Activated T-cell treated with anti-CD3 and anti-CD28 coated beads, Interleukin-2, amount 50 U/mL, for 4 hours (primary cell): Measurements from ENCODE around the gene ESM1. TPM values are rescaled to one million over a fixed set of nuclear protein-coding genes. Genes with fewer than 3 reads are reported as not detected.
"Not testable (repeated sequence)": the region's sequence is repeated elsewhere in the genome, so short reads cannot be mapped to it uniquely, and the experiment has no call there.

ENCODE experiments used
- ATAC-seq, 2 donors: fragments of 200-7000 bp; cut with Tn5 transposase; one replicate each; pipeline ENCODE4 v1.10.0; 2021
- DNase-seq: peaks from one replicate; pipeline ENCODE4 v3.0.0-alpha.2; 2020
- H3K27me3 Mint-ChIP-seq: one replicate; pipeline ENCODE4 v1.8.0; 2021; ENCODE audit warnings: low read depth, mixed read lengths
- H3K36me3 Mint-ChIP-seq: one replicate; pipeline ENCODE4 v1.8.0; 2022; ENCODE audit warnings: mixed read lengths; ENCODE audit not compliant: insufficient read depth
- H3K4me1 Mint-ChIP-seq: one replicate; pipeline ENCODE4 v1.8.0; 2021; ENCODE audit warnings: low read depth, mixed read lengths
- H3K4me3 Mint-ChIP-seq: one replicate; pipeline ENCODE4 v1.8.0; 2021; ENCODE audit warnings: mild to moderate bottlenecking, moderate library complexity, mixed read lengths
- H3K9me3 Mint-ChIP-seq: one replicate; pipeline ENCODE4 v1.8.0; 2021; ENCODE audit warnings: mixed read lengths
- total RNA-seq, 3 donors: library from RNA; stranded (reverse); gene quantifications; one replicate each; pipeline ENCODE4 v1.2.1, GENCODE V29; 2021

The ESM1 gene, protein sequence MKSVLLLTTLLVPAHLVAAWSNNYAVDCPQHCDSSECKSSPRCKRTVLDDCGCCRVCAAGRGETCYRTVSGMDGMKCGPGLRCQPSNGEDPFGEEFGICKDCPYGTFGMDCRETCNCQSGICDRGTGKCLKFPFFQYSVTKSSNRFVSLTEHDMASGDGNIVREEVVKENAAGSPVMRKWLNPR
- under 1 TPM in 1 of 3 donors, not detected in 2; 0.18 TPM for total RNA-seq

DNA sequence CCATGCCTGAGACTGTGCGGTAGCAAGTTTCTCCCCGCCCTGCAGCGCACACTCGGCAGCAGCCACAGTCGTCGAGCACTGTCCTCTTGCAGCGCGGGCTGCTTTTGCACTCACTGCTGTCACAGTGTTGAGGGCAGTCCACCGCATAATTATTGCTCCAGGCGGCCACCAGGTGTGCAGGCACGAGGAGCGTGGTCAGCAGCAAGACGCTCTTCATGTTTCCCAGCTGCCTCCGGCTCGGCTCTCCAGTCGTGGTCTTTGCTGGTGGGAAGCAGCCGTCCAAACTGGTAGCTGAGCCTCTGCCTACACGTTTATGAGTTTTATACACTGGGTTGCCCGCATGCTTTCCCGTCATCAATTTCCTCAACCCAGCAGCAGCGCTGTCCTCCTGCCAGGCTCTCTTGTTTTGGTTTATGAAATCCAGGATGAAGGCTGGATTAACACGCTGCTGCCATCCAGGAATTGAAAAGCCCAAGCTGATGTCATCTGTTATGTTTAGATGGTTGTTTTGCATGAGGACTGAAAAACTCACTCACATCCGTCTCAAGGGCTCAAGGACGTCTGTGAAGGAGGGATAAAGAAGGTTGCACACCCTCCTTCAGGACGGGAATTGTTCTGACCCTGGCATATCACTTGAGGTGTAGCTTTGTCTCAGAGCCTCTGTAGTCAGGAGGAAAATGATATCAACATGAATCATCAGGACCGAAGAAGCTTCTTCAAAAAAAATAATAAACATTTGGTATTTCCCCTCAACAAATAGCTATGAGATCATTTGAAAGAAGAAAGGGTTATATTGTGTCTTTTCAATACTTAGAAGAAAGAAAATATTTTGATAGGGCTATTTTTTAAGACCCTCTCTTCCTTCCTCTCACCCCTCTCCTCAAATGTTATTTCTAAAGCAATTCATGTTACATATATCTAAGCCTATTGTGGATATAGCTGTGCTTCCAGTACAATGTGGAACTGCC lies at the start of gene ESM1:
TSS of gene ESM1 (minus strand) at position 293 of the 968 bp plus-strand sequence. CDS start at position 217, 76 bp downstream.
- Mint-ChIP-seq H3K9me3 (no peaks in the 10 kb centered on the region), H3K4me1 (peaks cover 38% of the 10 kb centered on the region), H3K4me3 (no peak within 1 kb of the TSS), H3K27me3 (no peaks in the 10 kb centered on the region), H3K36me3 (no peaks in the 10 kb centered on the region)
- DNase-seq, result no peak
- ATAC-seq, result no peak

DNA sequence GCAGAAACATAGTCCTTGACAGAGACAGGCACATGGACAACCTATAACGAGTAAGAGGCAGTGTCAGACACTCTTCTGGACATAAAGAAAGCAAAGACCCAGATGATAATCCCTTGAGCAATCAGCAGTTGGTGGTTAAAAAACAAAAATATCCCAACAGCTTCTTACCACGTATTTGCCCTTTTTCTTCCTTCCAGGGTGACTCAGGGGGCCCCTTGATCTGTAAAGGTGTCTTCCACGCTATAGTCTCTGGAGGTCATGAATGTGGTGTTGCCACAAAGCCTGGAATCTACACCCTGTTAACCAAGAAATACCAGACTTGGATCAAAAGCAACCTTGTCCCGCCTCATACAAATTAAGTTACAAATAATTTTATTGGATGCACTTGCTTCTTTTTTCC lies 48.2 kb upstream of the ESM1 start:
- DNase-seq (no peak), ATAC-seq (no peak)
- H3K4me1 Mint-ChIP-seq, result peaks cover 47% of the 10 kb centered on the region
- H3K27me3 Mint-ChIP-seq, result no peaks in the 10 kb centered on the region
- no peaks in the 10 kb centered on the region for H3K36me3 Mint-ChIP-seq
- H3K4me3 Mint-ChIP-seq, result no peak overlapping the region
- no peaks in the 10 kb centered on the region for H3K9me3 Mint-ChIP-seq

DNA sequence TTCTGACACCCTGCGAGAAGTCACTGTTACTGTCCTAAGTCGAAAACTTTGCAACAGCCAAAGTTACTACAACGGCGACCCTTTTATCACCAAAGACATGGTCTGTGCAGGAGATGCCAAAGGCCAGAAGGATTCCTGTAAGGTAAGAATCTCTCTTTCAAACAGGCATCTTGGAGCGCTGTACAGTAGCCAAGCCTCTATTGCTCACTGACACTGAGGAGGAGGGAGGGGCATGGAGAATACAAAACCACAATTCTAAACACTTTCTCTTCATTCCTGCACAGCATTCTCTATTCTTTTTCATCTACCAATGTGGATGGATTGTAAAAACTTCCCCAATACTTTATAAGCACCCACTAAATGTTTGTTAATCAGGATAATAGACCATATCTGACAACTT lies 46.1 kb upstream of the ESM1 start:
- Mint-ChIP-seq H3K27me3 (no peaks in the 10 kb centered on the region), H3K9me3 (no peaks in the 10 kb centered on the region), H3K4me3 (no peak overlapping the region), H3K36me3 (no peaks in the 10 kb centered on the region), H3K4me1 (peaks cover 47% of the 10 kb centered on the region)
- ATAC-seq, result no peak
- no peak for DNase-seq

DNA sequence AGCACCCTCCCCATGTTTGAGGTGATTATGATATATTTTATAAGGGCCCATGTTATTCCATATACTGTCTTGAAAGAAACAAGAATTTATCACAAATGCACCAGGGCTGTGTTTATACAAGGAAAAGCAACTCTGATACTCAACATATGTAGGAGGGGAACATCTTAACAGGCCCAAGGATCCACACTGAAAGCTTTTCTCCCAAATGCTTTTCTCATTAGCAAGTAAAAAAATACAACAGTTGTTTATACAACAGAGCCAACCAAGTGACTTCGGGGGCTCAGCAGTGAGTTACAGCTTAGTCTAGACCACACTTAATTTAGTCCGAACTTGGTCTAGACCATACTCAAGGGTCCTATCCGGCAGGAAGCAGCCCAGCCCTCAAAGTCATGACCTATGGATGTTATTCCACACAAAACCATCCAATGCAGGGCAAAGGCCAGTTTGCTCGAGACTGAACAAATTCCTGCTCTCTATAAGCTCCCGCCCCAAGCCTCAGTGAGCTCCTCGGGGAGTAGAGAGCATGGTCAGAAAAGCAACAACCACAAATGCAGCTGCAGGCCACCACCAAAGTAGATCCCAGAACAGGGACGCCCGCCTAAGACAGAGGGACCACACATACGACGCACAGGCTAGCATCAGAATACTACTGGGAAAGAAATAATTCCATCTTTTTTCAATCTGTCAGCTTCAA lies 45.4 kb upstream of the ESM1 start:
- ATAC-seq (no peak), DNase-seq (no peak)
- H3K4me3 Mint-ChIP-seq, result no peak overlapping the region
- peaks cover 49% of the 10 kb centered on the region for H3K4me1 Mint-ChIP-seq
- H3K27me3 Mint-ChIP-seq, result no peaks in the 10 kb centered on the region
- H3K36me3 Mint-ChIP-seq, result no peaks in the 10 kb centered on the region
- no peaks in the 10 kb centered on the region for H3K9me3 Mint-ChIP-seq

DNA sequence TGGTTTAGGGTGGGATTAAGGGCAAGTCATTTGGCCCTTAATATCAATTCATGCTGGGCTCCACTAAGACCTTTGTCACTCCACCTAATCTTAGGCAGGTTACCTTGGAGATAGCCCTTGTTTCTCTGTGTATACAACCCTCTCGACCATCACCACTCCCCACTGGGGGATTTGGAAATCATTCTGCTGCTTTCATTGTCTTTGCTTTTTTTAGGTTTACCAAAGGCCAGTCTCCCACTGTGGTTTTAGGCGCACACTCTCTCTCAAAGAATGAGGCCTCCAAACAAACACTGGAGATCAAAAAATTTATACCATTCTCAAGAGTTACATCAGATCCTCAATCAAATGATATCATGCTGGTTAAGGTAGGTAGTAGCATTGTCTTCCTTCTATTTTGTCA lies 44.8 kb upstream of the ESM1 start:
- no peak for DNase-seq
- H3K4me3 Mint-ChIP-seq, result no peak overlapping the region
- H3K9me3 Mint-ChIP-seq, result no peaks in the 10 kb centered on the region
- ATAC-seq, result no peak
- H3K36me3 Mint-ChIP-seq, result no peaks in the 10 kb centered on the region
- H3K4me1 Mint-ChIP-seq, result peaks cover 51% of the 10 kb centered on the region
- H3K27me3 Mint-ChIP-seq, result no peaks in the 10 kb centered on the region

DNA sequence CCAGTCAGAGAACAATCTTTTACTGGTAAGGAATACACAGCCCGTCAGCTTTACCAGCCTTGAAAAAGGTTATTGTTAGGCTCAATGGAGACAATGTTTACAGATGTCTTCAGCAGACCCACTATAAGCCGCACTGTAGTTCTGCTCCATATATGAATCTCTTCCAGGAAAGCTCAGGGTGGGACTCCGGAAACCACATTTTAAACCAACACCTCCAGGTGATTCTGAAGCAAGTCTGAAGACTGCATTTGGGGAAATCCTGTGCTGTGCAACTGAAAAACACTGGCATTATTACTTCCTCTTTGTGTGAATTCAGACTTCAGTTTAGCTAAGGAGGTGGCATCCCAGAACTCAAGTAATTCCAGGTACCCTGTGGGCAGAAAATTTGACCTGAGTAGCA lies 42.2 kb upstream of the ESM1 start:
- no peaks in the 10 kb centered on the region for H3K27me3 Mint-ChIP-seq
- H3K36me3 Mint-ChIP-seq, result no peaks in the 10 kb centered on the region
- DNase-seq (no peak), ATAC-seq (peak; percentile 52 to 74)
- peaks cover 69% of the 10 kb centered on the region for H3K4me1 Mint-ChIP-seq
- peak overlapping the region; percentile 52 for H3K4me3 Mint-ChIP-seq
- H3K9me3 Mint-ChIP-seq, result no peaks in the 10 kb centered on the region

DNA sequence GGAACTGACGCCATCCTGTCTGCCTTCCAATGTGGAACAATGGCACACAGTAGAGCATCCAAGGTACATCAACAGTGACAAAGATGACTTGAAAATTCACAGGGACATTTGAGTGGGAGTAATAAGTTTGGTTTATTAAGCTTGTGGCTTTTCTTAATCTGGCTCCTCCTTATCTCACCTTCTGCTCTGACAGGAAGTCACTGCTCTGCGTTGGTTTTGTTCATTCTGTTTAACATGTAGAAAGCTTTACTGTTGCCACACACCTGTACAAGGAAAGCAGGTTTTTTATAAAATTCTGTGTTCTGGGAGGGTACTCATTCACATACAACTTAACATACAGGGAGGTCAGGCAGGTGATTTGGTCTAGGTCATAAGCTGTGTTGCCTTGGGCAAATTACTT lies 37.1 kb upstream of the ESM1 start:
- ATAC-seq (peak in 1 of 2 donors; percentile 10), DNase-seq (no peak)
- Mint-ChIP-seq H3K27me3 (no peaks in the 10 kb centered on the region), H3K36me3 (no peaks in the 10 kb centered on the region), H3K4me3 (no peak overlapping the region), H3K9me3 (no peaks in the 10 kb centered on the region), H3K4me1 (peaks cover 50% of the 10 kb centered on the region)

DNA sequence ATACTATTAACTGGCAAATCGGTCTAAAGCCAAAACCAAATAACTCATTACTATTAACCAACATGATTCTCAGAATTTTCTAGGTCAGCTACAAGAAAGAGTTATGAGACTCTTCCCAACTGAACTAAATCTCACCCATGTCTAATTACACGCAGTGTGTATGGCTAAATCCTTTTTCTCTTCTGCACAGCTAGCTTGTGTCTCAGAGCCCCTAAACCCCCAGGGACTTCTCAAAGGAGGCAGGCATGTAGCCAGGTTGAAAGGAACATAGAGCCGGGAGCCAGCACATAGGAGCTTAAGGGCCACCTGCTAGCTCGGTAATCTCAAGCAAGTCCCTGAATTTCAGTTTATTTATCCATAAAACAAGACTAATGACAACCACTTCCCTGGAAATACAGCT lies 36.4 kb upstream of the ESM1 start:
- Mint-ChIP-seq H3K4me1 (peaks cover 43% of the 10 kb centered on the region), H3K4me3 (no peak overlapping the region), H3K36me3 (no peaks in the 10 kb centered on the region), H3K9me3 (no peaks in the 10 kb centered on the region), H3K27me3 (no peaks in the 10 kb centered on the region)
- ATAC-seq, result no peak
- no peak for DNase-seq

DNA sequence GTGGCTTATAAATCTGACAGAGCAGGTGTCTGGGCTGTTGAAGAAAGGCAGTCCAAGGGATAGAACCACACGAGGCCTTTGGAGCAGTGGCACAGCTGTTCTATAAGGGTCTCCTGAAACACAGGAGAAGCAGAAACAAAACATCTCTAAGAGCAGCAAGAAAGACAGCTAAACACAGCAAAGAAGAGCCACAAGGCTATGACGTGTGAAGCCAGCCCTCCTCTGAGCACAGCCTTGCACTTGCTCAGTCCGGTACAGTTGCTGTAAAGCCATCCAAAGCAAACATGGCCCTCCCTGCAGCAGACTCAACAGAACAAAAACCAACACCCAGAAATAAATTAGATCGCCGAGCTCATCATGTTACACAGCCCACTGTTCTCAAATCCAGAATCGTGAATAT lies 36.0 kb upstream of the ESM1 start:
- DNase-seq (no peak), ATAC-seq (no peak)
- Mint-ChIP-seq H3K27me3 (no peaks in the 10 kb centered on the region), H3K9me3 (no peaks in the 10 kb centered on the region), H3K4me3 (no peak overlapping the region), H3K4me1 (peaks cover 39% of the 10 kb centered on the region), H3K36me3 (no peaks in the 10 kb centered on the region)

DNA sequence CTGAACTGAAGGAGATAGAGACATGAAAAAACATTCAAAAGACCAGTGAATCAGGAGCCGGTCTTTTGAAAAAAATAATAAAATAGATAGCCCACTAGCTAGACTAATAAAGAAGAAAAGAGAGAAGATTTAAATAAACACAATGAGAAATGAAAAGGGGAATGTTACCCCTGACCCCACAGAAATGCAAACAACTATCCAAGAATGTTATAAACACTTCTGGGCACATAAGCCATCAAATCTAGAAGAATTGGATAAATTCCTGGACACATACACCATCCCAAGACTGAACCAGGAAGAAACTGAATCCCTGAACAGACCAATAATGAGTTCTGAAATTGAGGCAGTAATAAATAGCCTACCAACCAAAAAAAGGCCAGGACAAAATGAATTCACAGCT lies 24.8 kb upstream of the ESM1 start:
- H3K36me3 Mint-ChIP-seq, H3K27me3 Mint-ChIP-seq, H3K4me3 Mint-ChIP-seq, H3K9me3 Mint-ChIP-seq, DNase-seq, ATAC-seq: not testable (repeated sequence)
- peaks cover 10% of the 10 kb centered on the region for H3K4me1 Mint-ChIP-seq

DNA sequence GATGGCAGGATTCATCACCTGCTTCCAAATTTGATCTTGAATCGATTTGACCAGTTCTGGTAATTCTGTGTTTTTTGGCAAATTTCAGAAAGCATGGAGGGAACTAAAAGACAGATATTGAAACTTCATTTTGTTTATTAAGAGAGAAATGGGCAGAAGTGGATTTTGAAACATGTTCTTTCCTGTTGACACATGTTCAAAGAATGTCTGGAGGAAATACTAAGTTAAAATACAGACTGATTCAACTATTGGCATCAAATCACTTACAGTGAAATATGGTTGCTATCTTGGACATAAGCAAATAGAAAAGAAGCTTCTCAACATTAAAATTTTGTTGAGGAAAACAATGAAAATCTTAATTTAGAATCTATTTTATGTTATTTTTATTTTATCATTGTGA lies 19.3 kb upstream of the ESM1 start:
- no peak for ATAC-seq
- H3K36me3 Mint-ChIP-seq, result no peaks in the 10 kb centered on the region
- H3K4me1 Mint-ChIP-seq, result peaks cover 36% of the 10 kb centered on the region

DNA sequence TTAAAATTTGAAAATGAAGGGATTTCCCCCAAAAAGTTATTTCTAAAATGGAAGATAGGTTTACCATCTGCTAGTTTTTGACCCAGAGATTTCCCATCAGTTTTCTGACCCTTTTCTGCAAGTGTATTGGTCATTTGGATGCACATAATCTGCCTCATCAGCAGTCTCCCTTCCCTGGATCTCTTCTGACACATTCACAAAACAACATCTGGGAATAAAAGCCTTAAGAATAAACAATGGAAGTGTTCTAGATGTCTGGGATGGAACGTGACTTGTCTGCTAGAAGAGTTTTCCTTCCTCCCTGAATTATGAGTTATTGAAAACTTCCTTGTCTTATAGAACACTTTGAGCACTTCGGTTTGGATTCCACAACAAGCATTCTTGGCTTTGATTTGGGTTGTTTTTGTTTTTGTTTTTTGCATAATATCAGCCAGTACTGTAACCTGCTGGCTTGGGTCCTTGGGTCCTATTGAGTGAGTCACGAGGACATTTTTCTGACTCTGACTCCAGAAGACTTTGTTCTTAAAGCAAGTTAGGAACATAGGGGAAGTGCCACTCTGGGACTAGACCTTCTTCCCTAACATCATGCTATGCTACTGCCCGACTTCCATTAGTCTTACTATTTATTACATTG lies 18.2 kb upstream of the ESM1 start:
- Mint-ChIP-seq H3K9me3 (no peaks in the 10 kb centered on the region), H3K4me1 (peaks cover 38% of the 10 kb centered on the region), H3K27me3 (no peaks in the 10 kb centered on the region), H3K36me3 (no peaks in the 10 kb centered on the region), H3K4me3 (no peak overlapping the region)
- no peak for ATAC-seq
- DNase-seq, result no peak

More for the DNA sequence above, 19.3 kb upstream of the ESM1 start:
- H3K27me3 Mint-ChIP-seq, result no peaks in the 10 kb centered on the region
- no peak for DNase-seq
- H3K4me3 Mint-ChIP-seq, result no peak overlapping the region
- H3K9me3 Mint-ChIP-seq, result no peaks in the 10 kb centered on the region

DNA sequence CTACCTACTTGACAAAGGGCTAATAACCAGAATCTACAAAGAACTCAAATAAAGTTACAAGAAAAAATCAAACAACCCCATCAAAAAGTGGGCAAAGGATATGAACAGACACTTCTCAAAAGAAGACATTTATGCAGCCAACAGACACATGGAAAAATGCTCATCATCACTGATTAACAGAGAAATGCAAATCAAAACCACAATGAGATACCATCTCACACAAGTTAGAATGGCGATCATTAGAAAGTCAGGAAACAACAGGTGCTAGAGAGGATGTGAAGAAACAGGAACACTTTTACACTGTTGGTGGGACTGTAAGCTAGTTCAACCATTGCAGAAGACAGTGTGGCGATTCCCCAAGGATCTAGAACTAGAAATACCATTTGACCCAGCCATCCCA lies 16.8 kb upstream of the ESM1 start:
- H3K9me3 Mint-ChIP-seq, ATAC-seq, H3K27me3 Mint-ChIP-seq, H3K4me3 Mint-ChIP-seq, DNase-seq, H3K36me3 Mint-ChIP-seq: not testable (repeated sequence)
- peaks cover 38% of the 10 kb centered on the region for H3K4me1 Mint-ChIP-seq

DNA sequence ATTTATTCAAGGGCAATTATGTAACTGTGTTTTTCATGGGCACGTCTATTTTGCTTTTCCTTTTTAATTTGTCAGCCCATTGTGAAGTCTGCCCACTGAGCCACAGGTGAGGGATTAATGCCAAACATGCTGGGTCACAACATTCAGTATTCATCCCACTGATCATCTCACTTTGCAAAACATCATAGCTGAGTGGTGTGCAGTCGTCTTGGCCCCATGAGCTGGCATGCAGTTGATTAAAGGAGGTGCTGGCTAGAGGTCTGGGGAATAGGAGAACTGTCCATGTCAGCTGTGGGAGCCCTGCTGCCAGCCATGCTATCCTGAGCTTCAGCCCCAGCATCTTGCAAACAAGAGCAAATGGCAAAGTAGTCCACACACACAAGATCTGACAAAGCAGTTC lies 11.7 kb upstream of the ESM1 start:
- no peak for DNase-seq
- no peaks in the 10 kb centered on the region for H3K27me3 Mint-ChIP-seq
- no peak for ATAC-seq
- H3K4me3 Mint-ChIP-seq, result no peak overlapping the region
- no peaks in the 10 kb centered on the region for H3K36me3 Mint-ChIP-seq
- peaks cover 27% of the 10 kb centered on the region for H3K4me1 Mint-ChIP-seq
- no peaks in the 10 kb centered on the region for H3K9me3 Mint-ChIP-seq
